Trophoblast cell (in vitro differentiated cells and primary cell): Measurements from ENCODE around the gene PHETA1. TPM values are rescaled to one million over a fixed set of nuclear protein-coding genes. Genes with fewer than 3 reads are reported as not detected.

Experiments
- DNase-seq, 2 donors: peaks; one replicate each; pipeline ENCODE4 v3.0.0-alpha.2; 2016
- H2AFZ ChIP-seq: 2 replicates; pipeline ENCODE4 v1.6.1; 2013; ENCODE audit warnings: low read length, moderate library complexity, mild to moderate bottlenecking; ENCODE audit not compliant: insufficient read depth, poor library complexity
- H2AK5ac ChIP-seq: 2 replicates; pipeline ENCODE4 v1.6.1; 2013; ENCODE audit warnings: mild to moderate bottlenecking, low read length
- H2BK120ac ChIP-seq: 2 replicates; pipeline ENCODE4 v1.6.1; 2013; ENCODE audit warnings: low read length, mild to moderate bottlenecking, moderate library complexity; ENCODE audit not compliant: insufficient read depth, poor library complexity
- H2BK12ac ChIP-seq: 2 replicates; pipeline ENCODE4 v1.6.1; 2013; ENCODE audit warnings: mild to moderate bottlenecking, low read length, moderate library complexity
- H2BK5ac ChIP-seq: 2 replicates; pipeline ENCODE4 v1.6.1; 2013; ENCODE audit warnings: low read length, low read depth, moderate library complexity, mild to moderate bottlenecking; ENCODE audit not compliant: poor library complexity
- H3K14ac ChIP-seq: 2 replicates; pipeline ENCODE4 v1.6.1; 2013; ENCODE audit warnings: mild to moderate bottlenecking, low read length
- H3K18ac ChIP-seq: 2 replicates; pipeline ENCODE4 v1.6.1; 2013; ENCODE audit warnings: mild to moderate bottlenecking, low read length
- H3K23ac ChIP-seq: 2 replicates; pipeline ENCODE4 v1.6.1; 2013; ENCODE audit warnings: low read length
- H3K27ac ChIP-seq: 2 replicates; pipeline ENCODE4 v1.5.1; 2013; ENCODE audit warnings: low read depth, mild to moderate bottlenecking, inconsistent platforms, low read length, moderate library complexity
- H3K27me3 ChIP-seq: 2 replicates; pipeline ENCODE4 v1.6.1; 2013; ENCODE audit warnings: inconsistent platforms, mild to moderate bottlenecking, low read length, moderate library complexity; ENCODE audit not compliant: insufficient read depth
- H3K36me3 ChIP-seq, 2 experiments: 1 replicate in 1 of 2; 2 replicates in 1 of 2; pipeline ENCODE4 v1.6.1; 2013; ENCODE audit warnings: low read length in 2 of 2, mild to moderate bottlenecking in 2 of 2, moderate library complexity in 1 of 2; ENCODE audit not compliant: insufficient read depth in 2 of 2, control insufficient read depth in 1 of 2
- H3K4ac ChIP-seq: 2 replicates; pipeline ENCODE4 v1.6.1; 2013; ENCODE audit warnings: low read depth, mild to moderate bottlenecking, low read length, moderate library complexity
- H3K4me1 ChIP-seq, 2 experiments: 1 replicate in 1 of 2; 2 replicates in 1 of 2; pipeline ENCODE4 v1.6.1; 2013; ENCODE audit warnings: low read length in 2 of 2, mild to moderate bottlenecking in 2 of 2, moderate library complexity in 1 of 2; ENCODE audit not compliant: insufficient read depth in 2 of 2, control insufficient read depth in 1 of 2
- H3K4me2 ChIP-seq: 2 replicates; pipeline ENCODE4 v1.6.1; 2013; ENCODE audit warnings: inconsistent platforms, mild to moderate bottlenecking, low read length, moderate library complexity
- H3K4me3 ChIP-seq: 2 replicates; pipeline ENCODE4 v1.5.1; 2013; ENCODE audit warnings: mild to moderate bottlenecking, low read depth, low read length, inconsistent platforms
- H3K79me1 ChIP-seq: one replicate; pipeline ENCODE4 v1.6.1; 2013; ENCODE audit warnings: low read length
- H3K79me2 ChIP-seq: 2 replicates; pipeline ENCODE4 v1.6.1; 2013; ENCODE audit warnings: low read length, mild to moderate bottlenecking; ENCODE audit not compliant: control insufficient read depth, insufficient read depth, poor library complexity
- H3K9ac ChIP-seq: 2 replicates; pipeline ENCODE4 v1.6.1; 2013; ENCODE audit warnings: mild to moderate bottlenecking, low read length
- H3K9me3 ChIP-seq: 2 replicates; pipeline ENCODE4 v1.6.1; 2013; ENCODE audit warnings: low read depth, mild to moderate bottlenecking, control low read depth, inconsistent platforms, low read length; ENCODE audit not compliant: insufficient read depth
- H4K12ac ChIP-seq: 2 replicates; pipeline ENCODE4 v1.6.1; 2013; ENCODE audit warnings: low read depth, mild to moderate bottlenecking, low read length, moderate library complexity
- H4K8ac ChIP-seq: 2 replicates; pipeline ENCODE4 v1.6.1; 2013; ENCODE audit warnings: low read depth, mild to moderate bottlenecking, low read length, moderate library complexity
- H4K91ac ChIP-seq: one replicate; pipeline ENCODE4 v1.6.1; 2013; ENCODE audit warnings: low read depth, mild to moderate bottlenecking, low read length, moderate library complexity
- WGBS: extraction: QIAGEN DNeasy Blood & Tissue Kit; methylation state at CpG from one replicate; pipeline ENCODE4 v1.1.7; 2013; ENCODE audit warnings: missing lambda C conversion rate; ENCODE audit not compliant: insufficient read length, insufficient coverage; ENCODE audit errors: extremely low coverage; 5-methylcytosine and 5-hydroxymethylcytosine counted together
- polyA plus RNA-seq: library from polyadenylated mRNA; stranded (reverse); fragments of 200-250 nt; gene quantifications from 2 replicates; pipeline ENCODE4 v1.2.3, GENCODE V29; 2013

PHETA1 gene
- 7.2 and 7.5 TPM in 2 replicates for polyA plus RNA-seq

DNA sequence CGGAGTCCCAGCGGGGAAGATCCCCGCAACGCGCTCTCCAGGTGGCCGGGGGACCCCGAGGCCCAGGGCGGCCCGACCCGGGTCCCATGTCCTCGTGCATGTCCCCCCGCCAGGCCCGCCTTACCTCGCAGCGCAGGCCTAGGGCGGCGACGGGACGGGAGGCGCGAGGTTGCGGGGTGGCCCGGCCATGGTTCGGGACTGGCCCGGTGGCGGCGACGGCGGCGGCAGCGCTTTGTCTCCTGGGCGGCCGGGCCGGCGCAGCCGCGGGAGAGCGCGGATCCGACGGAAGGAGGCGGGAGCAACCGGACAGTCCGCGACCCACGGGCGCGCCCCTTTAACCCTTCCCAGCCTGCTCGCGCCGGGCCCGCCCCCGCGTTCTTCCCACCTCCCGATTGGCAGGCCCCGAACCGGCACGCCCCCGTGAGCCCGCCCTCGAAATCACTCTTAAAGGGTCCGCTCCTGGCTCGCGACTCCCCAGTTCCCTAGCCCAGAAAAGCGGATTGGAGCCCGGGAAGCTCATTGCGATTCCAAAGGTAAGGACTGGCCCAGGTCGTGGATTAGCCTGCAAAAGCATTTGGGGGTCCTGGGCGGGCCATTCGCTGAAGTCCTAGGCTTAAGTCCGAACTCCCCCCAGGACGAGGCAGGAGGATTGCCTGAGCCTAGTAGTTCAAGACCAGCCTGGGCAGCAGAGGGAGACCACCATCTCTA lies at the start of gene PHETA1:
Gene PHETA1, minus strand, starts transcription at position 308 of the 708 bp plus-strand sequence. CDS start 5,668 bp downstream, outside the sequence.
- H3K23ac ChIP-seq = no peak within 1 kb of the TSS
- H2BK5ac ChIP-seq = peak within 1 kb of the TSS; percentile 11
- peak within 1 kb of the TSS; percentile 90 for H2AFZ ChIP-seq
- H2AK5ac ChIP-seq = peak within 1 kb of the TSS; percentile 63
- WGBS = no CpG with 5 or more reads among the region's 72 CpGs
- no peaks in the 10 kb centered on the region for H3K27me3 ChIP-seq
- H2BK120ac ChIP-seq = peak within 1 kb of the TSS; percentile 59
- H2BK12ac ChIP-seq = peak within 1 kb of the TSS; percentile 35
- peaks cover 1% of the 10 kb centered on the region for H3K9me3 ChIP-seq
- H4K8ac ChIP-seq = peak within 1 kb of the TSS; percentile 78
- DNase-seq = peak; percentile 76 to 83
- H3K18ac ChIP-seq = peak within 1 kb of the TSS; percentile 81
- H3K79me2 ChIP-seq = peaks cover 7% of the 10 kb centered on the region
- peaks cover 5 to 13% of the 10 kb centered on the region in 2 experiments for H3K36me3 ChIP-seq
- H3K4me1 ChIP-seq = peaks cover 14 to 16% of the 10 kb centered on the region in 2 experiments
- H3K27ac ChIP-seq = no peak within 1 kb of the TSS
- peak within 1 kb of the TSS; percentile 74 for H4K12ac ChIP-seq
- H3K14ac ChIP-seq = peak within 1 kb of the TSS; percentile 80
- H3K79me1 ChIP-seq = peaks cover 8% of the 10 kb centered on the region
- peak within 1 kb of the TSS; percentile 43 for H3K4ac ChIP-seq
- H4K91ac ChIP-seq = peak within 1 kb of the TSS; percentile 62
- H3K9ac ChIP-seq = peak within 1 kb of the TSS; percentile 74
- peak within 1 kb of the TSS; percentile 96 for H3K4me2 ChIP-seq
- peak within 1 kb of the TSS; percentile 94 for H3K4me3 ChIP-seq

DNA sequence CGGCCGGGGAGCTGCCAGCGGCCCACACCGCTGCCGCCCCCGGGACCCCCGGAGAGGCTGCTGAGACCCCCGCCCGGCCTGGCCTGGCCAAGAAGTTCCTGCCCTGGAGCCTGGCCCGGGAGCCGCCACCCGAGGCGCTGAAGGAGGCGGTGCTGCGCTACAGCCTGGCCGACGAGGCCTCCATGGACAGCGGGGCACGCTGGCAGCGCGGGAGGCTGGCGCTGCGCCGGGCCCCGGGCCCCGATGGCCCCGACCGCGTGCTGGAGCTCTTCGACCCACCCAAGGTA lies 49.6 kb upstream of the PHETA1 start:
- no peak overlapping the region for H2BK5ac ChIP-seq
- H3K4ac ChIP-seq = no peak overlapping the region
- H3K9ac ChIP-seq = no peak overlapping the region
- H4K12ac ChIP-seq = no peak overlapping the region
- no peak overlapping the region for H3K4me2 ChIP-seq
- no peak overlapping the region for H4K91ac ChIP-seq
- no peak overlapping the region for H4K8ac ChIP-seq
- peaks cover 2 to 4% of the 10 kb centered on the region in 2 experiments for H3K4me1 ChIP-seq
- no peaks in the 10 kb centered on the region for H3K79me1 ChIP-seq
- no peak overlapping the region for H3K23ac ChIP-seq
- DNase-seq = no peak
- H3K18ac ChIP-seq = no peak overlapping the region
- no peak overlapping the region for H2BK12ac ChIP-seq
- H3K79me2 ChIP-seq = no peaks in the 10 kb centered on the region
- no peak overlapping the region for H3K27ac ChIP-seq
- H2AFZ ChIP-seq = no peak overlapping the region
- no peaks in the 10 kb centered on the region for H3K27me3 ChIP-seq
- no CpG with 5 or more reads among the region's 30 CpGs for WGBS
- no peak overlapping the region for H2BK120ac ChIP-seq
- peaks cover 2% of the 10 kb centered on the region for H3K9me3 ChIP-seq
- H3K36me3 ChIP-seq = peaks cover 5 to 6% of the 10 kb centered on the region in 2 experiments
- no peak overlapping the region for H2AK5ac ChIP-seq
- H3K14ac ChIP-seq = no peak overlapping the region
- H3K4me3 ChIP-seq = no peak overlapping the region

DNA sequence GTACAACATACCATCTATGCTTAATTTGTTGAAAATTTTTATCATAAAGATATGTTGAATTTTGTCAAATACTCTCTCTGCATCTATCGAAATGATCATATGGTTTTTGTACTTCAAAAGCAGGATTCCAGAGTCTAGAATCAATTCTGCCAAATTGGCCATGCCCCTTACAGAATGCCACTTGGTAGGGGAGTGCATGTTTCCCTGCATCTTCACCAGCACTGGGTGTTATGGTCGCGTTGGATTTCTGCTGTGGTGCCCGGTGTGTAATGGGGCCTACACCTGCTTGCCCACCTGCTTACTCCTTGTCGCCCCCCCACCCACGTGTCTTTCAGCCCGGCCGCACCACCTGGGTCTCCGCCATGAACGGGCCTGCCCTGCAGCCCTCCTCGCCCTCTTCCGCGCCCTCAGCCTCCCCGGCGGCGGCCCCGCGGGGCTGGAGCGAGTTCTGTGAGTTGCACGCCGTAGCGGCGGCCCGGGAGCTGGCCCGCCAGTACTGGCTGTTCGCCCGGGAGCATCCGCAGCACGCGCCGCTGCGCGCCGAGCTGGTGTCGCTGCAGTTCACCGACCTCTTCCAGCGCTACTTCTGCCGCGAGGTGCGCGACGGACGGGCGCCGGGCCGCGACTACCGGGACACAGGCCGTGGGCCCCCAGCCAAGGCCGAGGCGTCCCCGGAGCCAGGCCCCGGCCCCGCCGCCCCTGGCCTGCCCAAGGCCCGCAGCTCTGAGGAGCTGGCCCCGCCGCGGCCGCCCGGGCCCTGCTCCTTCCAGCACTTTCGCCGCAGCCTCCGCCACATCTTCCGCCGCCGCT lies 49.1 kb upstream of the PHETA1 start:
- Histone ChIP-seq H2BK5ac (no peak overlapping the region), H3K79me1 (no peaks in the 10 kb centered on the region), H3K4me3 (no peak overlapping the region), H4K8ac (no peak overlapping the region), H3K36me3 (peaks cover 5 to 6% of the 10 kb centered on the region in 2 experiments), H3K4ac (no peak overlapping the region), H3K14ac (no peak overlapping the region), H2BK120ac (no peak overlapping the region), H3K79me2 (no peaks in the 10 kb centered on the region), H2AK5ac (no peak overlapping the region), H4K12ac (no peak overlapping the region), H2BK12ac (no peak overlapping the region), H3K27ac (no peak overlapping the region), H3K23ac (no peak overlapping the region), H3K4me1 (peaks cover 5 to 6% of the 10 kb centered on the region in 2 experiments), H3K9ac (no peak overlapping the region), H4K91ac (no peak overlapping the region), H3K18ac (no peak overlapping the region), H3K4me2 (no peak overlapping the region), H3K9me3 (peaks cover 2% of the 10 kb centered on the region), H3K27me3 (no peaks in the 10 kb centered on the region), H2AFZ (no peak overlapping the region)
- no peak for DNase-seq
- WGBS = no CpG with 5 or more reads among the region's 67 CpGs

DNA sequence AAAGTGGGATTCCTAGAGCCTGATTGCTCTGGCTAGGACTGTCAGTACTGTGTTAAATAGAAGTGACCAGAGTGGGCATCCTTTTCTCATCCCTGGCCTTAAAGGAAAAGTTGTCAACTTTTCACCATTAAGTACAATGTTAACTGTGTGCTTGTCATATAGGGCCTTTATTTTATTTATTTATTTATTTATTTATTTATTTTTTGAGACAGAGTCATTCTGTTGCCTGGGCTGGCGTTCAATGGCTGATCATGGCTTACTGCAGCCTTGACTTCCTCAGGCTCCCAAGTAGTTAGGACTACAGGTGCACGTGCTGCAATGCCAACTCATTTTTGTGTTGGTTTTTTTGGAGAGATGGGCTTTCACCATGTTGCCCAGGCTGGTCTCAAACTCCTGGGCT lies 48.4 kb upstream of the PHETA1 start:
- Histone ChIP-seq H3K23ac (no peak overlapping the region), H4K8ac (no peak overlapping the region), H3K27me3 (no peaks in the 10 kb centered on the region), H2AFZ (no peak overlapping the region), H3K9ac (no peak overlapping the region), H3K9me3 (peaks cover 2% of the 10 kb centered on the region), H4K12ac (no peak overlapping the region), H3K79me1 (no peaks in the 10 kb centered on the region), H3K36me3 (peaks cover 5 to 6% of the 10 kb centered on the region in 2 experiments), H3K4me1 (peaks cover 6 to 7% of the 10 kb centered on the region in 2 experiments), H2BK5ac (no peak overlapping the region), H2BK12ac (no peak overlapping the region), H2BK120ac (no peak overlapping the region), H3K14ac (no peak overlapping the region), H3K4me2 (no peak overlapping the region), H3K4me3 (no peak overlapping the region), H4K91ac (no peak overlapping the region), H3K18ac (no peak overlapping the region), H2AK5ac (no peak overlapping the region), H3K4ac (no peak overlapping the region), H3K27ac (no peak overlapping the region), H3K79me2 (no peaks in the 10 kb centered on the region)
- no CpG with 5 or more reads among the region's 2 CpGs for WGBS
- no peak for DNase-seq
